GM12878 (cell line): ENCODE results near the gene TPRX1. TPM values are rescaled to one million over a fixed set of nuclear protein-coding genes. Genes with fewer than 3 reads are reported as not detected.

ENCODE experiments used
- ATAC-seq: fragments of 200-7000 bp; cut with Tn5 transposase; 3 replicates; pipeline ENCODE4 v1.9.1; 2020; ENCODE audit warnings: mild to moderate bottlenecking, moderate library complexity
- BruUV-seq: library from RNA; stranded (reverse); fragments of 400-500 nt; replicated peaks from 2 replicates; lab custom pipeline; 2021; lab: Mats Ljungman, UMichigan
- CTCF ChIA-PET: fragments of 300-600 bp; sonication (Branson Sonifier 250); formaldehyde crosslinking; extraction: SDS; loops from one replicate; lab custom pipeline; 2021; ENCODE audit warnings: inconsistent platforms; lab: Yijun Ruan, JAX
- POLR2A ChIA-PET: fragments of 350-600 bp; formaldehyde crosslinking; extraction: SDS; loops from one replicate; lab custom pipeline; 2021; ENCODE audit warnings: inconsistent platforms; lab: Charles Lee
- RAD21 ChIA-PET: fragments of 300-600 bp; sonication (Branson Sonifier 250); formaldehyde crosslinking; loops from one replicate; lab custom pipeline; 2023; ENCODE audit warnings: antibody characterized with exemption; ENCODE audit not compliant: unreplicated experiment; lab: Charles Lee
- SMC1A ChIA-PET: fragments of 300-600 bp; sonication (Branson Sonifier 250); formaldehyde crosslinking; loops from one replicate; lab custom pipeline; 2023; ENCODE audit not compliant: unreplicated experiment, uncharacterized antibody; lab: Charles Lee
- DNase-seq: peaks from one replicate; pipeline ENCODE4 v3.0.0-alpha.2; 2011; ENCODE audit warnings: low read depth, low spot score
- FAIRE-seq: peaks from 3 replicates; lab custom pipeline; 2011; peaks lifted over from hg19 to GRCh38; lab: Jason Lieb, UNC
- H2AFZ ChIP-seq: 2 replicates; pipeline ENCODE4 v1.6.0; 2011; ENCODE audit warnings: low read depth, low read length, control low read depth; ENCODE audit not compliant: control insufficient read depth
- H3K27ac ChIP-seq: 2 replicates; pipeline ENCODE4 v1.5.1; 2011; ENCODE audit warnings: control low read depth; ENCODE audit not compliant: control insufficient read depth, insufficient read depth
- H3K27me3 ChIP-seq, 2 experiments: replicated peaks in 1 of 2; 2 replicates each; pipeline versions ENCODE4 v1.6.0 to v1.6.1; 2011; ENCODE audit warnings: low read length in 1 of 2; ENCODE audit not compliant: control insufficient read depth in 2 of 2, insufficient read depth in 2 of 2
- H3K36me3 ChIP-seq, 2 experiments: 2 replicates each; pipeline ENCODE4 v1.5.1; 2011; ENCODE audit warnings: low read length in 1 of 2; ENCODE audit not compliant: control insufficient read depth in 2 of 2, insufficient read depth in 2 of 2
- H3K4me1 ChIP-seq: 2 replicates; pipeline ENCODE4 v1.6.1; 2011; ENCODE audit warnings: mild to moderate bottlenecking, low read length, moderate library complexity, mixed read lengths; ENCODE audit not compliant: control insufficient read depth, insufficient read depth
- H3K4me2 ChIP-seq: 2 replicates; pipeline ENCODE4 v1.6.0; 2011; ENCODE audit warnings: control low read depth; ENCODE audit not compliant: control insufficient read depth, insufficient read depth
- H3K4me3 ChIP-seq: fragments of 200-600 bp; sonication (generic); 2 replicates; pipeline ENCODE4 v1.5.1; 2016
- H3K79me2 ChIP-seq: 2 replicates; pipeline ENCODE4 v1.6.0; 2011; ENCODE audit warnings: low read length; ENCODE audit not compliant: control insufficient read depth, insufficient read depth
- H3K9ac ChIP-seq: 2 replicates; pipeline ENCODE4 v1.8.0; 2011; ENCODE audit warnings: low read length, control low read depth, mixed read lengths; ENCODE audit not compliant: control insufficient read depth, insufficient read depth
- H3K9me3 ChIP-seq: replicated peaks from 3 replicates; pipeline ENCODE4 v1.5.1; 2011; ENCODE audit warnings: mild to moderate bottlenecking, low read length; ENCODE audit not compliant: control insufficient read depth, insufficient read depth
- H4K20me1 ChIP-seq: 2 replicates; pipeline ENCODE4 v1.6.0; 2011; ENCODE audit not compliant: control insufficient read depth, insufficient read depth
- CBFB ChIP-seq: IDR thresholded peaks from 2 replicates; pipeline ENCODE4 v1.6.1; 2016; ENCODE audit warnings: antibody characterized with exemption, low read depth
- CREM ChIP-seq: IDR thresholded peaks from 2 replicates; pipeline ENCODE4 v1.6.1; 2014; ENCODE audit warnings: antibody characterized with exemption, low read depth
- EED ChIP-seq: sonication (generic); IDR thresholded peaks from 2 replicates; pipeline ENCODE4 v1.6.1; 2016; ENCODE audit warnings: antibody characterized with exemption, low read depth
- ELK1 ChIP-seq: IDR thresholded peaks from 2 replicates; pipeline ENCODE4 v1.6.1; 2012; ENCODE audit warnings: low read depth, low read length, improper control_type of control experiment
- HDAC2 ChIP-seq: fragments of 200-600 bp; sonication (generic); IDR thresholded peaks from 2 replicates; pipeline ENCODE4 v1.6.1; 2017
- MEF2A ChIP-seq: IDR thresholded peaks from 2 replicates; pipeline ENCODE4 v1.6.1; 2011; ENCODE audit warnings: low read depth, mild to moderate bottlenecking, low read length, moderate library complexity; ENCODE audit not compliant: insufficient read depth
- NBN ChIP-seq: fragments of 450-650 bp; IDR thresholded peaks from 2 replicates; pipeline ENCODE4 v1.6.1; 2016
- PBX3 ChIP-seq: IDR thresholded peaks from 2 replicates; pipeline ENCODE4 v1.6.1; 2011; ENCODE audit warnings: mild to moderate bottlenecking, low read depth, low read length, moderate library complexity; ENCODE audit not compliant: insufficient replicate concordance
- POLR2A ChIP-seq: IDR thresholded peaks from 2 replicates; pipeline ENCODE4 v1.6.1; 2011; ENCODE audit warnings: low read depth, mild to moderate bottlenecking, low read length
- RB1 ChIP-seq: fragments of 450-650 bp; formaldehyde crosslinking; IDR thresholded peaks from 2 replicates; pipeline ENCODE4 v1.6.1; 2017; ENCODE audit warnings: mild to moderate bottlenecking, borderline replicate concordance
- RBBP5 ChIP-seq: fragments of 200-600 bp; sonication (generic); conservative IDR thresholded peaks from 2 replicates; pipeline ENCODE4 v1.6.1; 2016
- TAF1 ChIP-seq: IDR thresholded peaks from 2 replicates; pipeline ENCODE4 v1.6.1; 2011; ENCODE audit warnings: mild to moderate bottlenecking, low read depth, low read length, borderline replicate concordance
- TARDBP ChIP-seq: IDR thresholded peaks from 2 replicates; pipeline ENCODE4 v1.6.1; 2016; ENCODE audit warnings: borderline replicate concordance
- USF1 ChIP-seq: IDR thresholded peaks from 2 replicates; pipeline ENCODE4 v1.6.1; 2011; ENCODE audit warnings: borderline replicate concordance, low read depth, mild to moderate bottlenecking, moderate library complexity, mixed read lengths, low read length; ENCODE audit not compliant: insufficient read depth; ENCODE audit errors: extremely low read length
- YBX1 ChIP-seq: fragments of 450-650 bp; IDR thresholded peaks from 2 replicates; pipeline ENCODE4 v1.6.1; 2016; ENCODE audit warnings: antibody characterized with exemption
- ZNF592 ChIP-seq: fragments of 450-650 bp; IDR thresholded peaks from 2 replicates; pipeline ENCODE4 v1.6.1; 2017; ENCODE audit warnings: mild to moderate bottlenecking, moderate library complexity
- WGBS: methylation state at CpG from one replicate; pipeline ENCODE4 v1.1.6; 2016; ENCODE audit warnings: low lambda C conversion rate; ENCODE audit not compliant: insufficient replicate concordance, insufficient coverage; ENCODE audit errors: missing lambda C conversion rate; 5-methylcytosine and 5-hydroxymethylcytosine counted together
- in situ Hi-C: fragments of 300-500 bp; cut with MboI; formaldehyde crosslinking; loops from 9 replicates; pipeline ENCODE4 v1.14.3; 2018; ENCODE audit warnings: mixed read lengths
- intact Hi-C: fragments of 100-400 bp; cut with micrococcal nuclease; formaldehyde crosslinking; loops from one replicate; pipeline ENCODE4 v1.14.2; 2022; ENCODE audit not compliant: unreplicated experiment
- polyA plus RNA-seq, 11 experiments: library from polyadenylated mRNA; depleted of rRNA in 4 of 11; unstranded in 6 of 11; stranded (reverse) in 5 of 11; fragments of >200 nt; fragmentation: Nextera tagmentation in 4 of 11; fragmentation: Illumina TruSeq in 1 of 11; extraction: Ambion mirVana in 4 of 11; extraction: Trizol in 1 of 11; gene quantifications; 1 replicate in 1 of 11; 2 replicates in 10 of 11; pipeline versions ENCODE4 v1.2.1 to v1.2.3, GENCODE V29; 2011 to 2016; ENCODE audit warnings: inconsistent platforms in 2 of 11, missing spikeins in 2 of 11, low read depth in 1 of 11
- total RNA-seq, 4 experiments: library from RNA; depleted of rRNA in 3 of 4; stranded (reverse); fragments of >200 nt in 3 of 4; fragmentation: Illumina TruSeq in 1 of 4; extraction: Trizol in 1 of 4; gene quantifications; 2 replicates each; pipeline versions ENCODE4 v1.2.1 to v1.2.3, GENCODE V29; 2013 to 2021
- TF ChIP-seq, protein P1 (sequence below): fragments of 450-650 bp; IDR thresholded peaks from 2 replicates; pipeline ENCODE4 v1.6.1; 2017; ENCODE audit warnings: mild to moderate bottlenecking, low read depth, inconsistent platforms; ENCODE audit not compliant: poor library complexity, severe bottlenecking

Gene TPRX1
- total and polyA plus RNA-seq, 10 of the 15 experiments (the other 5 are each of a cell fraction or from before 2014, with no cell fraction given) = not detected

DNA sequence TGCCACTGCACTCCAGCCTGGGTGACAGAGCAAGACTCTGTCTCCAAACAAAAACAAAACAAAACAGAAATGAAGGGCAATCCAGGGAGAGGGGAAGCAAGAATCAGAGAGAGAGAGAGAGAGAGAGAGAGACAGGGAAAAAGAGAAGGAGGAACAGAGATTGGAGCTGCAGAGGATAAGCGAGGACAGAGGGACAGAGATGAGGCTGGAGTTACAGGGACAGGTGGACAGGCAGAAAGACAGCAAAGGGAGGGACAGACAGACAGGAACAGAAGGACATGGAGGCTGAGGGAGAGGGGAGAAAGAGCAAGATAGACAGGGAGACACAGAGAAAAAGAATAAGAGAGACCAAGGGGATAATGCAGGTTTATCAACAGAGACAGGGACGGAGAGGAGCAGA lies 16.1 kb upstream of the TPRX1 start:
- WGBS = 37% methylated on average over 2 of the region's 2 CpGs
- CTCF ChIA-PET = no interaction called here
- TF ChIP-seq HDAC2 (no peak), PBX3 (no peak), RBBP5 (no peak), TARDBP (no peak), CREM (no peak), NBN (no peak), MEF2A (no peak), CBFB (no peak), RB1 (no peak), TAF1 (no peak), ZNF592 (no peak), USF1 (no peak), YBX1 (no peak), ELK1 (no peak), EED (no peak), POLR2A (no peak)
- TF ChIP-seq, protein P1, sequence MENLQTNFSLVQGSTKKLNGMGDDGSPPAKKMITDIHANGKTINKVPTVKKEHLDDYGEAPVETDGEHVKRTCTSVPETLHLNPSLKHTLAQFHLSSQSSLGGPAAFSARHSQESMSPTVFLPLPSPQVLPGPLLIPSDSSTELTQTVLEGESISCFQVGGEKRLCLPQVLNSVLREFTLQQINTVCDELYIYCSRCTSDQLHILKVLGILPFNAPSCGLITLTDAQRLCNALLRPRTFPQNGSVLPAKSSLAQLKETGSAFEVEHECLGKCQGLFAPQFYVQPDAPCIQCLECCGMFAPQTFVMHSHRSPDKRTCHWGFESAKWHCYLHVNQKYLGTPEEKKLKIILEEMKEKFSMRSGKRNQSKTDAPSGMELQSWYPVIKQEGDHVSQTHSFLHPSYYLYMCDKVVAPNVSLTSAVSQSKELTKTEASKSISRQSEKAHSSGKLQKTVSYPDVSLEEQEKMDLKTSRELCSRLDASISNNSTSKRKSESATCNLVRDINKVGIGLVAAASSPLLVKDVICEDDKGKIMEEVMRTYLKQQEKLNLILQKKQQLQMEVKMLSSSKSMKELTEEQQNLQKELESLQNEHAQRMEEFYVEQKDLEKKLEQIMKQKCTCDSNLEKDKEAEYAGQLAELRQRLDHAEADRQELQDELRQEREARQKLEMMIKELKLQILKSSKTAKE = no peak

More for the DNA sequence above, 16.1 kb upstream of the TPRX1 start:
- SMC1A ChIA-PET = no interaction called here
- H3K9ac ChIP-seq = no peak overlapping the region
- no peak overlapping the region for H2AFZ ChIP-seq
- RAD21 ChIA-PET = no interaction called here
- H3K36me3 ChIP-seq = no peaks in the 10 kb centered on the region
- H3K4me2 ChIP-seq = no peak overlapping the region
- no peaks in the 10 kb centered on the region for H3K79me2 ChIP-seq
- POLR2A ChIA-PET = no interaction called here
- ATAC-seq (no peak), DNase-seq (no peak), FAIRE-seq (no peak)
- no peaks in the 10 kb centered on the region for H3K9me3 ChIP-seq
- no peak overlapping the region for H3K4me3 ChIP-seq
- no peak overlapping the region for H3K27ac ChIP-seq
- peaks cover 4% of the 10 kb centered on the region; the same call in 1 of the 2 replicates for H3K4me1 ChIP-seq
- intact Hi-C loops = no loop called here
- H3K27me3 ChIP-seq = no peaks in the 10 kb centered on the region; a peak in 3 of 4 replicates
- no TSS peak for BruUV-seq
- in situ Hi-C loops = no loop called here
- H4K20me1 ChIP-seq = no peaks in the 10 kb centered on the region
